H1 (cell line): ENCODE data around the gene PRKN. TPM values are rescaled to one million over a fixed set of nuclear protein-coding genes. Genes with fewer than 3 reads are reported as not detected.

Experiments
- CTCF ChIA-PET: fragments of 300-600 bp; sonication (Branson Sonifier 250); formaldehyde crosslinking; loops from one replicate; lab custom pipeline; 2021; ENCODE audit not compliant: partially characterized antibody; lab: Charles Lee
- POLR2A ChIA-PET: fragments of 300-600 bp; sonication (Branson Sonifier 250); formaldehyde crosslinking; loops from one replicate; lab custom pipeline; 2021; ENCODE audit warnings: inconsistent platforms; ENCODE audit not compliant: partially characterized antibody; lab: Charles Lee
- DNase-seq, 2 experiments: peaks; one replicate each; pipeline versions ENCODE4 v3.0.0 to v3.0.0-alpha.2; 2010 to 2022; ENCODE audit warnings: low spot score in 2 of 2, low read depth in 1 of 2, mixed read lengths in 1 of 2
- FAIRE-seq: peaks from 2 replicates; lab custom pipeline; 2011; peaks lifted over from hg19 to GRCh38; lab: Jason Lieb, UNC
- H2AFZ ChIP-seq: 2 replicates; pipeline ENCODE4 v1.8.1; 2012; ENCODE audit warnings: low read length, inconsistent platforms
- H2AK5ac ChIP-seq: 2 replicates; pipeline ENCODE4 v1.6.1; 2013; ENCODE audit warnings: low read depth, low read length
- H2BK120ac ChIP-seq: replicated peaks from 2 replicates; pipeline ENCODE3; 2013; ENCODE audit warnings: low read depth, low read length, inconsistent platforms
- H2BK12ac ChIP-seq: 2 replicates; pipeline ENCODE4 v1.6.1; 2013; ENCODE audit warnings: low read depth, low read length
- H2BK15ac ChIP-seq: 2 replicates; pipeline ENCODE4 v1.6.1; 2013; ENCODE audit warnings: low read length
- H2BK20ac ChIP-seq: 2 replicates; pipeline ENCODE4 v1.6.1; 2013; ENCODE audit warnings: low read length
- H2BK5ac ChIP-seq: 2 replicates; pipeline ENCODE4 v1.6.1; 2013; ENCODE audit warnings: low read depth, low read length
- H3K14ac ChIP-seq: 2 replicates; pipeline ENCODE4 v1.6.1; 2013; ENCODE audit warnings: inconsistent platforms; ENCODE audit not compliant: insufficient read length
- H3K18ac ChIP-seq: 2 replicates; pipeline ENCODE4 v1.6.1; 2013; ENCODE audit warnings: low read length; ENCODE audit errors: extremely low read depth
- H3K23ac ChIP-seq: 2 replicates; pipeline ENCODE4 v1.6.1; 2013; ENCODE audit warnings: inconsistent platforms; ENCODE audit not compliant: insufficient read length
- H3K23me2 ChIP-seq: 2 replicates; pipeline ENCODE4 v1.6.1; 2013; ENCODE audit warnings: low read depth, low read length
- H3K27ac ChIP-seq: 2 replicates; pipeline ENCODE4 v1.6.1; 2011; ENCODE audit warnings: low read depth, low read length, inconsistent platforms
- H3K27me3 ChIP-seq, 4 experiments: replicated peaks in 1 of 4; 1 replicate in 1 of 4; 2 replicates in 3 of 4; pipeline versions ENCODE4 v1.6.1 to v1.8.1; 2011 to 2013; ENCODE audit warnings: low read length in 3 of 4, mild to moderate bottlenecking in 3 of 4, inconsistent platforms in 2 of 4, mixed read lengths in 2 of 4, moderate library complexity in 1 of 4; ENCODE audit not compliant: control insufficient read depth in 3 of 4, insufficient read depth in 3 of 4; ENCODE audit errors: extremely low read depth in 1 of 4
- H3K36me3 ChIP-seq, 4 experiments: 2 replicates each; pipeline versions ENCODE4 v1.6.1 to v1.8.1; 2011 to 2013; ENCODE audit warnings: mild to moderate bottlenecking in 4 of 4, low read length in 3 of 4, moderate library complexity in 2 of 4, control low read depth in 1 of 4, inconsistent platforms in 1 of 4; ENCODE audit not compliant: insufficient read depth in 4 of 4, control insufficient read depth in 2 of 4
- H3K4ac ChIP-seq: replicated peaks from 2 replicates; pipeline ENCODE3; 2013; ENCODE audit warnings: low read length, low read depth, mixed read lengths, inconsistent platforms; ENCODE audit not compliant: insufficient read length
- H3K4me1 ChIP-seq, 4 experiments: replicated peaks in 1 of 4; 1 replicate in 1 of 4; 2 replicates in 3 of 4; pipeline versions ENCODE4 v1.6.1 to v1.8.1; 2011 to 2013; ENCODE audit warnings: low read length in 3 of 4, inconsistent platforms in 2 of 4, mixed read lengths in 1 of 4; ENCODE audit not compliant: insufficient read depth in 4 of 4, control insufficient read depth in 3 of 4
- H3K4me2 ChIP-seq, 2 experiments: 2 replicates each; pipeline versions ENCODE4 v1.6.1 to v1.8.1; 2011 to 2013; ENCODE audit warnings: low read depth in 2 of 2, low read length in 2 of 2, control low read depth in 1 of 2, inconsistent platforms in 1 of 2, mild to moderate bottlenecking in 1 of 2; ENCODE audit not compliant: insufficient read depth in 1 of 2
- H3K4me3 ChIP-seq, 4 experiments: fragments of 200-600, 300-600 bp in 1 of 4; sonication (generic), shearing (Covaris generic), sonication (Bioruptor Twin) in 1 of 4; 2 replicates each; pipeline versions ENCODE4 v1.5.1 to v1.8.1; 2011 to 2016; ENCODE audit warnings: low read length in 4 of 4, low read depth in 3 of 4, control low read depth in 2 of 4, inconsistent platforms in 2 of 4, mild to moderate bottlenecking in 2 of 4, mixed read lengths in 1 of 4, moderate library complexity in 1 of 4; ENCODE audit not compliant: insufficient read depth in 2 of 4; ENCODE audit errors: extremely low read depth in 1 of 4
- H3K56ac ChIP-seq: replicated peaks from 2 replicates; pipeline ENCODE3; 2013; ENCODE audit warnings: low read depth, mild to moderate bottlenecking, mixed read lengths, low read length, inconsistent platforms; ENCODE audit not compliant: insufficient read length
- H3K79me1 ChIP-seq: 2 replicates; pipeline ENCODE4 v1.6.1; 2013; ENCODE audit warnings: low read depth, low read length, control low read depth
- H3K79me2 ChIP-seq, 2 experiments: 2 replicates each; pipeline versions ENCODE4 v1.6.1 to v1.8.1; 2012 to 2013; ENCODE audit warnings: low read length in 2 of 2, mild to moderate bottlenecking in 2 of 2, inconsistent platforms in 1 of 2; ENCODE audit not compliant: insufficient read depth in 2 of 2, control insufficient read depth in 1 of 2
- H3K9ac ChIP-seq, 4 experiments: replicated peaks in 1 of 4; 1 replicate in 1 of 4; 2 replicates in 3 of 4; pipeline versions ENCODE4 v1.6.1 to v1.8.1; 2011 to 2013; ENCODE audit warnings: low read depth in 3 of 4, low read length in 3 of 4, control low read depth in 2 of 4, mild to moderate bottlenecking in 2 of 4, moderate library complexity in 2 of 4, inconsistent platforms in 1 of 4; ENCODE audit errors: extremely low read depth in 1 of 4
- H3K9me3 ChIP-seq, 2 experiments: 2 replicates each; pipeline versions ENCODE4 v1.6.1 to v1.8.1; 2012 to 2013; ENCODE audit warnings: mild to moderate bottlenecking in 2 of 2, moderate library complexity in 2 of 2, control low read depth in 1 of 2, inconsistent platforms in 1 of 2, low read depth in 1 of 2, low read length in 1 of 2, mixed read lengths in 1 of 2; ENCODE audit not compliant: insufficient read depth in 2 of 2
- H4K20me1 ChIP-seq, 2 experiments: replicated peaks in 1 of 2; 2 replicates each; pipeline versions ENCODE3 to v1.8.1; 2011 to 2013; ENCODE audit warnings: inconsistent platforms in 2 of 2, low read length in 2 of 2, mild to moderate bottlenecking in 1 of 2; ENCODE audit not compliant: insufficient read depth in 2 of 2, control insufficient read depth in 1 of 2
- H4K5ac ChIP-seq: 2 replicates; pipeline ENCODE4 v1.6.1; 2013; ENCODE audit warnings: low read length, low read depth, mixed read lengths, inconsistent platforms; ENCODE audit not compliant: insufficient read length
- H4K8ac ChIP-seq: 2 replicates; pipeline ENCODE4 v1.8.0; 2013; ENCODE audit warnings: mild to moderate bottlenecking, moderate library complexity, low read length, inconsistent platforms; ENCODE audit not compliant: insufficient read depth; ENCODE audit errors: extremely low read depth
- H4K91ac ChIP-seq: replicated peaks from 2 replicates; pipeline ENCODE3; 2013; ENCODE audit warnings: low read length, mixed read lengths, inconsistent platforms; ENCODE audit not compliant: insufficient read length
- ASH2L ChIP-seq: fragments of 200-600, 300-600 bp; sonication (generic); IDR thresholded peaks from one replicate; pipeline ENCODE4 v1.7.1; 2017; ENCODE audit warnings: low read length
- CREB1 ChIP-seq: IDR thresholded peaks from 2 replicates; pipeline ENCODE4 v1.6.1; 2012; ENCODE audit warnings: inconsistent platforms
- KDM1A ChIP-seq: fragments of 200-600, 300-600 bp; sonication (generic); IDR thresholded peaks from 2 replicates; pipeline ENCODE4 v1.7.1; 2016; ENCODE audit warnings: mild to moderate bottlenecking, low read length, borderline replicate concordance
- PHF8 ChIP-seq: fragments of 200-600 bp; sonication (generic); conservative IDR thresholded peaks from 2 replicates; pipeline ENCODE4 v1.7.1; 2012; ENCODE audit warnings: low read depth, mild to moderate bottlenecking, inconsistent platforms, low read length, moderate library complexity
- SIN3A ChIP-seq, 2 experiments: IDR thresholded peaks in 1 of 2; conservative IDR thresholded peaks in 1 of 2; 2 replicates each; pipeline ENCODE4 v1.6.1; 2011 to 2012; ENCODE audit warnings: low read length in 2 of 2, improper control_type of control experiment in 1 of 2, low read depth in 1 of 2, mild to moderate bottlenecking in 1 of 2
- SP1 ChIP-seq: IDR thresholded peaks from 2 replicates; pipeline ENCODE4 v1.6.1; 2011; ENCODE audit warnings: low read depth, low read length
- SUZ12 ChIP-seq: fragments of 200-600 bp; sonication (generic); IDR thresholded peaks from 2 replicates; pipeline ENCODE4 v1.6.1; 2012; ENCODE audit warnings: mild to moderate bottlenecking, inconsistent platforms, low read length, moderate library complexity, mixed read lengths
- TEAD4 ChIP-seq: IDR thresholded peaks from 2 replicates; pipeline ENCODE4 v1.6.1; 2012; ENCODE audit warnings: low read depth, low read length, inconsistent platforms, mixed read lengths
- WGBS, 2 experiments: shearing (Covaris generic) in 1 of 2; methylation state at CpG; one replicate each; pipeline versions ENCODE4 v1.1.6 to v1.1.7; 2013 to 2015; ENCODE audit warnings: low lambda C conversion rate in 2 of 2, mixed read lengths in 2 of 2, inconsistent platforms in 1 of 2, low coverage in 1 of 2, missing lambda C conversion rate in 1 of 2; ENCODE audit not compliant: insufficient replicate concordance in 2 of 2, insufficient coverage in 1 of 2, insufficient read length in 1 of 2; ENCODE audit errors: extremely low coverage in 1 of 2, missing lambda C conversion rate in 1 of 2; 5-methylcytosine and 5-hydroxymethylcytosine counted together
- polyA plus RNA-seq, 7 experiments: library from polyadenylated mRNA; depleted of rRNA in 3 of 7; stranded (reverse) in 5 of 7; unstranded in 2 of 7; fragments of >200 nt in 5 of 7; fragments of 200-250 nt in 2 of 7; gene quantifications; 1 replicate in 5 of 7; 2 replicates in 1 of 7; 4 replicates in 1 of 7; pipeline versions ENCODE4 v1.2.1 to v1.2.3, GENCODE V29; 2011 to 2013; ENCODE audit warnings: missing spikeins in 2 of 7, mixed read lengths in 2 of 7
- total RNA-seq: library from RNA; stranded (reverse); fragmentation: NEBNext Ultra II Directional; extraction: Animal tissue kit (Norgen Biotek cat#: 25700); gene quantifications from 2 replicates; pipeline ENCODE4 v1.2.1, GENCODE V29; 2021
- TF ChIP-seq, protein P1 (sequence below): IDR thresholded peaks from 2 replicates; pipeline ENCODE4 v1.6.1; 2011; ENCODE audit warnings: low read depth, mild to moderate bottlenecking, low read length; ENCODE audit not compliant: insufficient read depth
- TF ChIP-seq, protein P2 (sequence below), 3 experiments: IDR thresholded peaks; 1 replicate in 2 of 3; 2 replicates in 1 of 3; pipeline versions ENCODE4 v1.5.1 to v1.6.1; 2011; ENCODE audit warnings: low read length in 3 of 3, mild to moderate bottlenecking in 3 of 3, inconsistent platforms in 2 of 3, low read depth in 1 of 3, moderate library complexity in 1 of 3; ENCODE audit not compliant: insufficient read depth in 1 of 3; ENCODE audit errors: control extremely low read depth in 1 of 3

Gene PRKN
- total and polyA plus RNA-seq, 2 of the 8 experiments (the other 6 are each of a cell fraction or from before 2014, with no cell fraction given): 0.13 to 0.29 TPM

DNA sequence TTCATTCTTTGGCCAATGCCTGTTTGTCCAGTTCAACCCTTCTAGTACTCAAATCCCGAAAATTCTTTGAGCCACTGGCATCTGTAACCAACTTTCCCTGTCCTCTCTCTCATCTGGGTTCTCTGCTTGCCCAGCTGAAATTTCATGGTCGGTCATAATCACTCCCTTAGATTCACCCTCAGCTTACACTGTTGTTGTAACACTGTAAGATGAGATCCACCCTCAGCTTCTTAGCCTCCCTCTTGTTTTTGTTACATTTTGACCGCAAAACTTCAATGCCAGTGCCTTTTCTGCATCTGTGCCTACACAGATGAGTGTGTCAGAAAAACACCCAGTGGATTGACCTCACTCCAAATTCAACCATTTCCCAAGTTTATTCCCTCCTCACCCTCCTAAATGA lies 1162.6 kb downstream of the PRKN start:
- Histone ChIP-seq H3K79me1 (no peaks in the 10 kb centered on the region), H4K5ac (no peak overlapping the region), H3K4me1 (no peaks in the 10 kb centered on the region), H4K91ac (no peak overlapping the region), H3K4me3 (no peak overlapping the region), H2BK12ac (no peak overlapping the region), H3K27ac (no peak overlapping the region), H3K18ac (no peak overlapping the region), H3K9ac (no peak overlapping the region), H2BK15ac (no peak overlapping the region), H2AK5ac (no peak overlapping the region), H3K4ac (no peak overlapping the region), H3K14ac (no peak overlapping the region), H3K56ac (no peak overlapping the region), H3K23ac (no peak overlapping the region), H3K4me2 (no peak overlapping the region), H2BK120ac (no peak overlapping the region), H3K27me3 (no peaks in the 10 kb centered on the region), H3K79me2 (no peaks in the 10 kb centered on the region), H3K36me3 (no peaks in the 10 kb centered on the region), H2BK5ac (no peak overlapping the region; the same call in 1 of the 2 replicates), H4K20me1 (no peaks in the 10 kb centered on the region), H2BK20ac (no peak overlapping the region), H3K9me3 (no peaks in the 10 kb centered on the region), H3K23me2 (no peaks in the 10 kb centered on the region), H2AFZ (no peak overlapping the region), H4K8ac (no peak overlapping the region)
- DNase-seq (no peak), FAIRE-seq (no peak)
- ChIA-PET CTCF (interaction anchor here (0.8 kb wide), 1 partner anchor 130 kb away, joined by 3 read pairs; no protein-coding TSS in a partner anchor), POLR2A (no interaction called here)
- WGBS, 2 experiments: 94% methylated on average over 3 of the region's 3 CpGs; no CpG with 5 or more reads in 1 of the 2 experiments
- TF ChIP-seq TEAD4 (no peak), KDM1A (no peak), SP1 (no peak), CREB1 (no peak), PHF8 (no peak), ASH2L (no peak), SUZ12 (no peak), SIN3A (conservative IDR thresholded peaks at IDR 0.05 in 1 of 2, IDR thresholded peaks at IDR 0.05 in 1 of 2; ENCODE audit: low read depth in 1 of 2, low read length in 2 of 2) (no peak)
- TF ChIP-seq, protein P1, sequence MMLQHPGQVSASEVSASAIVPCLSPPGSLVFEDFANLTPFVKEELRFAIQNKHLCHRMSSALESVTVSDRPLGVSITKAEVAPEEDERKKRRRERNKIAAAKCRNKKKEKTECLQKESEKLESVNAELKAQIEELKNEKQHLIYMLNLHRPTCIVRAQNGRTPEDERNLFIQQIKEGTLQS: no peak
- TF ChIP-seq, protein P2, sequence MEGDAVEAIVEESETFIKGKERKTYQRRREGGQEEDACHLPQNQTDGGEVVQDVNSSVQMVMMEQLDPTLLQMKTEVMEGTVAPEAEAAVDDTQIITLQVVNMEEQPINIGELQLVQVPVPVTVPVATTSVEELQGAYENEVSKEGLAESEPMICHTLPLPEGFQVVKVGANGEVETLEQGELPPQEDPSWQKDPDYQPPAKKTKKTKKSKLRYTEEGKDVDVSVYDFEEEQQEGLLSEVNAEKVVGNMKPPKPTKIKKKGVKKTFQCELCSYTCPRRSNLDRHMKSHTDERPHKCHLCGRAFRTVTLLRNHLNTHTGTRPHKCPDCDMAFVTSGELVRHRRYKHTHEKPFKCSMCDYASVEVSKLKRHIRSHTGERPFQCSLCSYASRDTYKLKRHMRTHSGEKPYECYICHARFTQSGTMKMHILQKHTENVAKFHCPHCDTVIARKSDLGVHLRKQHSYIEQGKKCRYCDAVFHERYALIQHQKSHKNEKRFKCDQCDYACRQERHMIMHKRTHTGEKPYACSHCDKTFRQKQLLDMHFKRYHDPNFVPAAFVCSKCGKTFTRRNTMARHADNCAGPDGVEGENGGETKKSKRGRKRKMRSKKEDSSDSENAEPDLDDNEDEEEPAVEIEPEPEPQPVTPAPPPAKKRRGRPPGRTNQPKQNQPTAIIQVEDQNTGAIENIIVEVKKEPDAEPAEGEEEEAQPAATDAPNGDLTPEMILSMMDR (IDR thresholded peaks at IDR 0.05; ENCODE audit: control extremely low read depth in 1 of 3, insufficient read depth in 1 of 3, low read depth in 1 of 3, low read length in 3 of 3): no peak
